Smooth muscle cell (in vitro differentiated cells): ENCODE results near the gene LHFPL3. TPM values are rescaled to one million over a fixed set of nuclear protein-coding genes. Genes with fewer than 3 reads are reported as not detected.

Source experiments
- DNase-seq: peaks from one replicate; lab custom pipeline; 2025; ENCODE audit not compliant: unreplicated experiment; lab: John Stamatoyannopoulos, UW
- H2AFZ ChIP-seq: fragments of 200-600 bp; sonication (generic); 2 replicates; pipeline ENCODE4 v1.6.0; 2016; ENCODE audit warnings: antibody characterized with exemption, low read depth, mild to moderate bottlenecking
- H3F3A ChIP-seq: fragments of 200-600 bp; sonication (generic); 2 replicates; pipeline ENCODE4 v1.6.0; 2017; ENCODE audit warnings: antibody characterized with exemption, low read depth
- H3K27ac ChIP-seq: fragments of 200-600 bp; sonication (generic); 2 replicates; pipeline ENCODE4 v1.5.1; 2016; ENCODE audit warnings: low read depth, mild to moderate bottlenecking
- H3K27me3 ChIP-seq: fragments of 200-600 bp; sonication (generic); 2 replicates; pipeline ENCODE4 v1.6.1; 2016; ENCODE audit warnings: low read depth, mild to moderate bottlenecking
- H3K36me3 ChIP-seq: fragments of 200-600 bp; sonication (generic); 2 replicates; pipeline ENCODE4 v1.5.1; 2016; ENCODE audit warnings: low read depth
- H3K4me1 ChIP-seq: fragments of 200-600 bp; sonication (generic); 2 replicates; pipeline ENCODE4 v1.5.1; 2016; ENCODE audit warnings: low read depth
- H3K4me2 ChIP-seq: fragments of 200-600 bp; sonication (generic); 2 replicates; pipeline ENCODE4 v1.6.0; 2016; ENCODE audit warnings: mild to moderate bottlenecking
- H3K4me3 ChIP-seq: fragments of 200-600 bp; sonication (generic); 2 replicates; pipeline ENCODE4 v1.5.1; 2016; ENCODE audit warnings: mild to moderate bottlenecking
- H3K79me2 ChIP-seq: fragments of 200-600 bp; sonication (generic); 2 replicates; pipeline ENCODE4 v1.6.0; 2016; ENCODE audit warnings: low read depth, mild to moderate bottlenecking
- H3K9ac ChIP-seq: fragments of 200-600 bp; sonication (generic); 2 replicates; pipeline ENCODE4 v1.6.0; 2016; ENCODE audit warnings: low read depth
- H3K9me3 ChIP-seq: fragments of 200-600 bp; sonication (generic); replicated peaks from 2 replicates; pipeline ENCODE4 v1.5.1; 2016; ENCODE audit warnings: low read depth
- H4K20me1 ChIP-seq: fragments of 200-600 bp; sonication (generic); 2 replicates; pipeline ENCODE4 v1.6.0; 2016; ENCODE audit warnings: low read depth
- CTCF ChIP-seq: fragments of 200-600 bp; sonication (generic); IDR thresholded peaks from 2 replicates; pipeline ENCODE4 v1.5.1; 2017; ENCODE audit warnings: borderline replicate concordance, mild to moderate bottlenecking, antibody characterized with exemption; ENCODE audit not compliant: insufficient read depth, poor library complexity, severe bottlenecking
- WGBS: methylation state at CpG from one replicate; pipeline ENCODE4 v1.1.7; 2016; ENCODE audit warnings: low lambda C conversion rate; 5-methylcytosine and 5-hydroxymethylcytosine counted together
- polyA plus RNA-seq: library from polyadenylated mRNA; unstranded; fragments of >200 nt; fragmentation: Nextera tagmentation; extraction: Ambion mirVana; gene quantifications from 2 replicates; pipeline ENCODE4 v1.2.1, GENCODE V29; 2016
- total RNA-seq: library from RNA; depleted of rRNA; stranded (reverse); fragments of >200 nt; gene quantifications from 2 replicates; pipeline ENCODE4 v1.2.3, GENCODE V29; 2014

The LHFPL3 gene
- total and polyA plus RNA-seq, 2 experiments from 2014 or later = not detected

- H3K4me3 ChIP-seq = no peak overlapping the region
- no peaks in the 10 kb centered on the region for H3K9me3 ChIP-seq
- no peak overlapping the region for H2AFZ ChIP-seq
- no peak overlapping the region for H3K27ac ChIP-seq
- no peak overlapping the region for H3K9ac ChIP-seq
- no peaks in the 10 kb centered on the region for H3K4me1 ChIP-seq
- H3K79me2 ChIP-seq = no peaks in the 10 kb centered on the region
- DNase-seq = no peak
- H3K27me3 ChIP-seq = peaks cover 11% of the 10 kb centered on the region
- no peaks in the 10 kb centered on the region for H3K36me3 ChIP-seq
- H3K4me2 ChIP-seq = no peak overlapping the region
- TF ChIP-seq CTCF = no peak
- no peaks in the 10 kb centered on the region for H3F3A ChIP-seq
- no peaks in the 10 kb centered on the region for H4K20me1 ChIP-seq
These were observed 511.4 kb downstream of the LHFPL3 start for GRCh38 chr7:104839842-104840241.

GRCh38 chr7:104841798-104842197, 513.4 kb downstream of the LHFPL3 start:
- no peak for TF ChIP-seq CTCF
- Histone ChIP-seq H3K4me2 (no peak overlapping the region), H2AFZ (no peak overlapping the region), H3K27me3 (peaks cover 19% of the 10 kb centered on the region), H3K4me3 (no peak overlapping the region), H3F3A (no peaks in the 10 kb centered on the region), H3K9me3 (no peaks in the 10 kb centered on the region), H3K27ac (no peak overlapping the region), H4K20me1 (no peaks in the 10 kb centered on the region), H3K36me3 (no peaks in the 10 kb centered on the region), H3K9ac (no peak overlapping the region), H3K4me1 (no peaks in the 10 kb centered on the region), H3K79me2 (no peaks in the 10 kb centered on the region)
- WGBS = 57% methylated on average over 1 of the region's 1 CpG
- no peak for DNase-seq

- no peak for DNase-seq
- H2AFZ ChIP-seq = no peak overlapping the region
- no peaks in the 10 kb centered on the region for H3K4me1 ChIP-seq
- 83% methylated on average over 5 of the region's 5 CpGs for WGBS
- H3K9me3 ChIP-seq = no peaks in the 10 kb centered on the region
- H3F3A ChIP-seq = no peaks in the 10 kb centered on the region
- no peak overlapping the region for H3K4me3 ChIP-seq
- H3K4me2 ChIP-seq = no peak overlapping the region
- H3K36me3 ChIP-seq = no peaks in the 10 kb centered on the region
- TF ChIP-seq CTCF = no peak
- H3K27ac ChIP-seq = no peak overlapping the region
- H3K9ac ChIP-seq = no peak overlapping the region
- H4K20me1 ChIP-seq = no peaks in the 10 kb centered on the region
- H3K79me2 ChIP-seq = no peaks in the 10 kb centered on the region
- H3K27me3 ChIP-seq = peaks cover 13% of the 10 kb centered on the region
These were observed 514.8 kb downstream of the LHFPL3 start for GRCh38 chr7:104843198-104843597.

GRCh38 chr7:104845557-104845956, 517.2 kb downstream of the LHFPL3 start:
- Histone ChIP-seq H3K79me2 (no peaks in the 10 kb centered on the region), H3K4me1 (no peaks in the 10 kb centered on the region), H3K27me3 (peaks cover 13% of the 10 kb centered on the region), H3K4me2 (no peak overlapping the region), H3K9me3 (no peaks in the 10 kb centered on the region), H2AFZ (no peak overlapping the region), H3K9ac (no peak overlapping the region), H3K4me3 (no peak overlapping the region), H3F3A (no peaks in the 10 kb centered on the region), H3K36me3 (no peaks in the 10 kb centered on the region), H4K20me1 (no peaks in the 10 kb centered on the region), H3K27ac (no peak overlapping the region)
- WGBS = 83% methylated on average over 5 of the region's 5 CpGs
- TF ChIP-seq CTCF = no peak
- DNase-seq = no peak
